PC-3 (cell line): ENCODE results near the gene ELOVL5.

ENCODE experiments used
- CTCF ChIP-seq: fragments of 300-600 bp; sonication (generic); conservative IDR thresholded peaks from 2 replicates; pipeline ENCODE4 v1.5.1; 2017; ENCODE audit warnings: antibody characterized with exemption, low read depth, mild to moderate bottlenecking, low read length
- EZH2phosphoT487 ChIP-seq: fragments of 300-600 bp; sonication (generic); IDR thresholded peaks from 2 replicates; pipeline ENCODE4 v1.6.1; 2018; ENCODE audit warnings: mild to moderate bottlenecking, antibody characterized with exemption, low read length, borderline replicate concordance

GRCh38 chr6:53244958-53245357 is 103.8 kb downstream of the ELOVL5 start:
- TF ChIP-seq CTCF (no peak), EZH2phosphoT487 (no peak)
